ENCODE measurements around the gene SULT1C4. TPM values are rescaled to one million over a fixed set of nuclear protein-coding genes. Genes with fewer than 3 reads are reported as not detected.

The SULT1C4 gene
- total RNA-seq, 1 donor from 2014 or later, result 0.32 TPM

DNA sequence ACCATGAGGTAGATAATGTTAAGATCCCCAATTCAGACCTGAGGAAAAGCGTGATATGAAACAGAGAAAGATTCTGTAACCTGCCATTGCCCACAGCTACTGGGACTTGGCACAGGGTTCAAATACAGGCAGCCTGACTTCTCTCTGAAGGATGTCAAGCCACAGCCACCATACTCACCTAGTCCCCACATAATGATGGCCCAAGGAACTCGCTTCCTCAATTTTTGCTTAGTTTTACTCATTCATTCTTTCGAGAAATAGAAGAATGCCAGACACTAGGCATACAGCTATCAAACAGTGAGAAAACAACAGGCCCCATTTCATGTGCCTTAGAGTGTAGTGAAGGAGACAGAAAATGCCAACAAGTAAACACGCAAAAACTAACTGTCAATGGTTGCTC, 980 bp upstream of the SULT1C4 start:
- no peak for ATAC-seq

DNA sequence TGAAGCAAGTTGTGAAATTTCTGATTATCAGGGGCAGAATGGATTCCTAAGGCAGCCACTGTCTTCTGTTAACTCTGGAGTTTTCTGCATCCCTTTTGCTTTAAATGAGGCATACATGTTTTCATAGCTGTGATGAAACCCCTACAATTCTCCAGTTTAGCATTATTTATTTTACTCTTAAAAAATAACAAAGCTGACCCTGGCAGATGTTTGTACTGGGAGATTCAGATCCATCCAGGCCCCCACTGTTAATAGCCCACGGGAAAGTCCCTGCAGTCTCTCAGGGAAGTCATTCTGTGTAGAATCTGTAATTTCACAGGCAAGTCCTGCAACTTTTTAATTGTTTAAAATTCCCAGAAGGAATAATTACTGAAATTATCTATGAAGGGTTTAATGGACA, 353 bp upstream of the SULT1C4 start:
- no peak for ATAC-seq

DNA sequence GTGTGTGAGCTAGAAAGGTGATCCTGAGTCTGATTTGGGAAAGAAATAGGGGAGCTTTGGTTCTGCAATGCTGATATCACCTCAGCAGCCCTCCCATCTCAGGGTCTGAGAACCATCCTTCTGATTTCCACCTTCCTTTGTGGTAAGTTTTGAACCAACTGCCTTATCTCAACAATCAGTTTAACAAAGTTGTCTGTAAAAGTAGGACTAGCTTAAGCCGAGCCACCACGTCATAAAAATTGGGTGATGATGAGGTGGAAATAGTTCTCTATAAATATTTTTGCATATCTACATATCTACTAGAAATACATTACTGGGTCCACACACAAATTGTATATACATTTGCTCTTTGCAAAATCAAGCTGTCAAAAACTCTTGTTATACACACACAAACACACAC, 1.1 kb downstream of the SULT1C4 start:
- no peak for ATAC-seq

DNA sequence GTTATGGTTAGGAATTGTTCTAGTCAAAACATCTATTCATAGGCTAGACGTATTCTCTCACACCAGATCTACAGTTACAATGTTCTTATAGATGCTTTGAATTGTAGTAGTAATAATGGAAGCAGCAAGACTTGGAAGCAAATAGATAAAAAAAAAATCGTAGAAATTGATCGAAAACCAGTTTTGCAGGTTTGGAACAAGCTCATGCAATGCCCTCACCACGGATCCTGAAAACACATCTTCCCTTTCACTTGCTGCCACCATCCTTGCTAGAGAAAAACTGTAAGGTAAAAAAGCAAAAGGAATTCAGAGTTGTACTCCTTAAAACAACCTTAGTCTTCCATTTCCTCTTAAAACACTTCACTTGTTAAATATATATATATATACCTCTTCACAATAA, 4.4 kb downstream of the SULT1C4 start:
- ATAC-seq, result no peak

DNA sequence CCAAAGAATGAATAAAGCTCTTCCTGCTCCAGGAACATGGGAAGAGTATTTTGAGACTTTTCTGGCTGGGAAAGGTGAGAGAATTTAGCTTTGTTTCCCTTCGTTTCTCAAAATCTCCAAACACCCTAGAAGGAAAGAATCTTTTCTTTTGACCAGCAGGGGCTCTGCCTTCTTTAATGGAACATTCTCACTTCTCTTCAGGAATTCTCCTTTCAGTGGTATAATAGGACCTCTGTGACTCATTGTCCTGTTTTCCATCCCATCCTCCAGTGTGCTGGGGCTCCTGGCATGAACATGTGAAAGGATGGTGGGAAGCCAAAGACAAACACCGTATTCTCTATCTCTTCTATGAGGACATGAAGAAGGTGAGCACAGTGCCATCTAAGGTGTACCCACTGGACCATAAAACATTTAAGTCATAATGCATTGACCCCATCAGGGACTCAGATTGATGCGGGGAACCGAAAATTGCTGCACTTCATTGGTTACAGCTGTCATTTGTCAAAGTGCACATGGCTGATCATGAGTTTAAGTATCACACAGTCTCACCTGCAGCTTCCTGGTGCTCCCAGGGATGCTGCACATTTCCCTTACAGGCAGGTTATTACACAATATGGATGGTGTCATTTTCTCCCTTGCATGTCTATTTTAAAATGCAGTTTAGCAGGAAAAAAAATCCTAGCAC, 5.5 kb downstream of the SULT1C4 start:
- no peak for ATAC-seq

DNA sequence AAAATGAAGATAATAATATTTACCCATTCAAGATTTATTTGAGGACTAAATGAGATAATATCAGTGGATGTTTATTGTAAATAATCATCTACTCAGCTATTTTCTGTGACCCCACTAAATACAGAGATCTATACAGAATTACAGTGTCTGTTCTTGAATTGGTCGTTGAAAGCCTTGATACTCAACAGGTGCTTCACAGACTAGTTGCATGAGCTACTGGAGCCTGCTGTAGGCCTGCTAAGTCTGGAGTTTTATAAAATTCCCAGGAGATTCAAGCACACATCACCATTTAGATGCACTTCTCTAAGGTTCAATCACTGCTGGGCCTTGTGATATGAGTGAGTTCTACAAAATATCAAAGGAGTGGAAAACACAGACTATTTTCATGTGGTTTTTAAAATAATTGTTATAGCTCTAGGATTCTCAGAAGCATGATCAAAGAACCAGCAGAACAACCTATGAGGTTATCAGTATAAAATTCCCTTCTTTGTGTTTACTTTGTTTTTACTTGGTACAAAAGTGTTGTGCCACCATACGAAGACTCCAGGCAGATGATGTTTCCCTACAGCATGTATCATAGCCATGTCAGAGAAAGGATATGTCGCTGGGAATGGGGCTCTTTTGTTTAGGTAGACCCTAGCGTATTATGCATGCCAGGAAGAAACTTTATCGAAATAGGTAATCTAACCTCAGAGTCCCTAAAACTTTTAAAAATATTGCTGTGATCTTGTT, 7.1 kb downstream of the SULT1C4 start:
- no peak for ATAC-seq

DNA sequence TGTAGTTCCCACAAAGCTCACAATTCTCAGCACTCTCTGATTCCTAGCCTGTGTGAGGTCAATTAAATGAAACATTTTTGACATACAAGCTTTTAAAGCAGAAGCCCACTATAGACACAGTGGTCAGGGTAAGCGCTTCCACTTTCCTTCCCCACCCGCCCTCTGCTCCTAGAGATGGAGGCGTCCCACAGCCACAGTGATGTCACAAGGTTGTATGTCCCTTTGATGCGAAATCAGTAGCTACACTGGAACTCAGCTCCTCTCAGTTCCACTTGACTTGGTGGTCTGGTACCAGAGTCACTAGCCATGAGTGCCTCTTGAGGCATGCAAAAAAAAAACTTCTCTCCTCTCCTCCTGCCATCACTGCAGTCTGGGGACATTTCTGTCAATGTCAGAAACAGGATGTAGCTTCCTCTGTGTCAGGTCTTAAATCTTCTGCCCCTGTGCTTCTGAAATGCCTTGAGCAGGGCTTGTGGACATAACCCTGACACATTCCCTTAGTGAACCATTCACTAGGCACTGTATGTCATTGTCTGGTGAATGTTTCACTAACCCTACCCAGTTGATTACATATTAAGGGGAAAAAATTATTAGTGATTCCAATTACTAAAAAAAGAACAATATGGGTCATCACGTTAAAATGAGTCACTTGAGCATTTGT, 7.8 kb downstream of the SULT1C4 start:
- no peak for ATAC-seq

DNA sequence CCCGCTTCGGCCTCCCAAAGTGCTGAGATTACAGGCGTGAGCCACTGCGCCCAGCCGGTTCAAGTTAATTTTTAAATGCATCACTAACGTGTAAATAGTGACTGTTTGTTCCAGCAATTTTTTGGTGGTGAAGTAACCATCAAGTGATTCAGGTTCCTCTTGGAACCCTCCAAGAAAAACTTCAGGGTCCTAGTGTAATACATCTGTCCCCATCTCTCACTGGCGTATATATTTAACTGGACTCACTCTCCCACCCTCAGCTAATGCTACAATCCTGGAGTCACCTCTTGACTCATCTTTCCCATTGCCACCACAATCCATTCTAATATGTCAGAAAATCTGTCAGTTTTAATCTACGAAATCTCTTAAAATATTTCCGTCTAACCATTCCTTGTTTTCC, 10.3 kb downstream of the SULT1C4 start:
- ATAC-seq, result no peak

DNA sequence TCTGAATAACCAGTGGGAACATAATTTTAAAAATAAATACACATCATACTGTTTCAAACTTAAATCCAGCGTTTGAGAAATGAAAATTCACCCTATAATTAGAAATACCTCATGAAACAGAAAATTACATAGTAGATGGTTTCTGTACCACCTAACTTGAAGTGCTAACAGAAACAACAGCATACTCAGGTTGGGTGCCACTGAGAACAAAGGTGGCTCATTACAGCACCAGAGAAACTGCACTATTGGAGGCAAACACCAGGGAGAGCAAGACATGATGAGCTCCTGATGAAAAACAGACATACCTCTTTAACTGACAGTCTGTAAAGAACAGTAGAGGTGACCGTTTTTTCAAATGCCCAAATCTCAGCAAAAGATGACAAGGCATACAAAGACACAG, 12.6 kb downstream of the SULT1C4 start:
- no peak for ATAC-seq

DNA sequence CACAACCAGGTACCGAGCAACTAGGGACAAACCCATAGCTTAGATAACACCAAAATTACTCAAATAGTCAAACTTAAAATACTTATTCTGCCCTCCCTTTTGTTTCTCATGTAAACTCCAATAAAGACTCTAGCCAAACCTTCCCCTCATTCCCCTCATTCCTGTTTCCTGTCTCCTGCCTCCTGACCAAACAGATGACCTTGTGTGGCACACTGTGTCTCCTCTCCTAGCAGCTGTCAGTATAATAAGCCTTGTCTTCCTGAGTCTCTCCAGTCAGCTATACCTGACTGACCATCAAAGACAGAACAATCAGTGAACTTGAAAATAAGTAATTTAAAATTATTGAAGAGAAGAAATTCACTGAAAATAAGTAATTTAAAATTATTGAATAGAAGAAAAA, 14.3 kb downstream of the SULT1C4 start:
- ATAC-seq, result no peak

DNA sequence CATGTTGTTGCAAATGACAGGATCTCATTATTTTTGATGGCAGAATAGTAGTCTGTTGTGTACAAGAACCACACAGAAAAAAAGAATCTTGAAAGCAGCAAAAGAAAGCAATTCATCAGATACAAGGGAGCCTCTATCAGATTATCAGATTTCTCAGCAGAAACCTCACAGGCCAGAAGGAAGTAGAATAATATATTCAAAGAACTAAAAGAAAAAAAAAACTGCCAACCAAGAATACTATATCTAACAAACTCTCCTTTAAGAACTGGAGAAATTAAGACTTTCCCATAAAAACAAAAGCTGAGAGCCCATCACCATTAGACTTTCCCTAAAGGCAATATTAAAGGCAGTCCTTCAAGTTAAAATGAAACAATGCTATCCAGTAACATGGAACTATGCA, 15.4 kb downstream of the SULT1C4 start:
- ATAC-seq, result no peak

DNA sequence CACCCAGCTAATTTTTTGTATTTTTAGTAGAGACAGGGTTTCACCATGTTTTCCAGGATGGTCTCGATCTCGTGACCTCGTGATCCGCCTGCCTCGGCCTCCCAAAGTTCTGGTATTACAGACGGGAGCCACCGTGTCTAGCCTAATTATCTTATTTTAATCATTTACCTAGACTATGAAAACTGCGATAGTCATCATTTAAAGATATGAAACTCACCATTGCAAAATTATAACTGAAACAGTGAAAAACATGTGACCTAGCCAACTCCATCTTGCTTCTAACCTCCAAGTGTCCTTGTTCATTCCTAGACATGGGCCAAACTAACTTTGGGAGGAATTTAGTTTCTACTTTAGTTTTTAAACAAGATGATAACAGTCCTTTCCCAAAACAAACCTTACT, 17.4 kb downstream of the SULT1C4 start:
- no peak for ATAC-seq

DNA sequence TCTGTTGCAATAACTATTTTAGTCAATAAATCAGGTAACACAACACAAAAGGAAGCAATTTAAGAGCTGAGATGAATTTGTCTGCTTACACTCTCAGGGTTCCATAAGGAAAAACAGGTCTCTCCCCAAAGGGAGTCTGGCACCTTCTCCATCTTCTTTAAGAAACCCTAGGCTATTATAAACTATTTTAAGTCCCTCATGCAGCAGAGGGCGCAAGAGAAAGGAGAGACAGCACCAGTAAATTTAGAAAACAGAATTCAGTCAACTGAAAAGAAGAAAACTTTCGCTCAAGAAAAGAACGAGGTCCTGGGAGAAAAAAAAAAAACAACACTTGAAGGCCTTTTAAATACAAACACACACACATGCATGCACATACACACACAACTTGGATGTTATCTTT, 19.1 kb downstream of the SULT1C4 start:
- ATAC-seq, result no peak

DNA sequence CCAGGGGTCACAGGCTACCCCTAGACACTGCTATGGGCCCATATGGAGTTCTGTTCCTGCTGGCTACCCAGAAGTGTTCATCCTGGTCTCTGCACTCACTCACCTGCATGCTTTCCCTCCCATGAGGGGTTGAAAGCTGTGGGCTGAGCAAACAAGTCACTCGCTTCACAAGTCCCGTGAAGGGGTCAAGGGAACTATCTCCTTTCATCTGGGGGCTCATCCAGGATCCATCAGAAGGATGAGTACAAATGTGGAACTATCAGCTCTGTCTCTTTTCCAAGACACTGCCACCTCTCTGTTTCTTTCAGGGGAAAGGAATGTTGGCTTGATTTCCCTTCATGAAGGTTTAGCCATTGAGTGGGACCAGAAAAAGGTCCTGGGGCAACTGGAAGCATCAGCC, 21.7 kb downstream of the SULT1C4 start:
- no peak for ATAC-seq

DNA sequence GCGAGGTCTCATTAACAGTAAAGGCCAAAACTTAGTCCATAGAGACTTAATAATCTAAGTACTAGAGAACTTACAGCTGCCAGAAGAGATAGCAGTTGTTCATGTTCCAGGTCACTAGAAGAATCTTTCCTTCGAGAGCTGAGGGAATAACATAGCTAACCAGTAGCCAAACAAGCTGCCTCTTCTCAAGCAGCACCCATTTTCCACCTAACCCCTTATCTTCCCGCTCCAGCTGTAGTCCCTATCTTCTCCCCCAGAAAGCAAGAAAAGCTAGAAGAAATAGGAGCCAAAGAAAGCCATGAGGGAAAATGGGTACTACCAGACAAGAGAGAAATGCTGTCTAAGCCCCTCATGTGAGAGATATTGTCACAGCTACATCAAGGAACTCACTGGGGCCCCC, 24.0 kb downstream of the SULT1C4 start:
- ATAC-seq, result no peak

DNA sequence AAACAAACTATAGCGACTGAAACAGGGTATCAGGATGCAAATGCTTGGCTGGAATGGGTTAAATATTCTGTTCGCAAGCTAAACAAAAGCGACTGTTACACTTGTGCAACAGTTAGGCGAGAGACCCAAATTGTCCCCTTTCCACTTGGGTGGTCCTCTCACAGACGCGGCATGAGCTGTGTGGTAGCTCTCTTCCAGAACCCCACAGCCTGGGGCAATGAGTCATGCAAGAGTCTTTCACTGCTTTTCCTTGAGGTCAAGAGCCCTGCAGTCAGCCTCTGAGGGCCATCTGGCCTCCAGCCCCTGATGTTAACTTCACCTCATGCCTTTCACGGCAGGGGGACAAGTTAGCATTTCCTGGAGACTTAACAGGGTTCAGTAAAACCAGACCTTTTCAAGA, 25.7 kb downstream of the SULT1C4 start:
- no peak for ATAC-seq

DNA sequence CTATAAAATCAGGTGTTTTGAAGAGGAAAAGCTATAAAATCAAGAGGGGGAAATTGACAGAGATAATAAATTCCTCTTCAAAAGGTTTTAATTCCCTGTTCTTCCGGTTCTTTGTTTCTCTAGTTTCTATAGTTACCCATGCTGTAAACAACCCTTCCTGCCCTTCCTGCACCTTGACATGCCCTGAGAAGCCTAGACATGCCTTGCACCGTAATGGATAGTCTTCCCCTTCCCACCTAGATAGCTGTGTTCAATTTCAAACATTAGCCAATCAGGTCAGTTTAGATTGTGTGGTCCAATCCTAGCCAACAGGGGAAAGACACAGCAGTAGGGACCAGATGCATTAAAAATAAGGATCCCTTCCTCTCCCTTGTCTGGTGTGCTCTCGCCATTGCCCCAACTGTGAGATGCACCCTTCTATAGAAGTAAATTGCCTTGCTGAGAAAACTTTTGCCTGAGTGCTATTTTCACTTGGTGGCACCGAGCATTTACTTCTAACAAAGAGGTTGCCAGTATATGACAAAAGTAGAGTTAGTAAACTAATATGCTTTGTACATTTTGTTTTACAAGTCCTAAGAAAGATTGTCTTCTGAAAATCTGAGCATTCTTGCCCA, 27.1 kb downstream of the SULT1C4 start:
- ATAC-seq, result no peak

DNA sequence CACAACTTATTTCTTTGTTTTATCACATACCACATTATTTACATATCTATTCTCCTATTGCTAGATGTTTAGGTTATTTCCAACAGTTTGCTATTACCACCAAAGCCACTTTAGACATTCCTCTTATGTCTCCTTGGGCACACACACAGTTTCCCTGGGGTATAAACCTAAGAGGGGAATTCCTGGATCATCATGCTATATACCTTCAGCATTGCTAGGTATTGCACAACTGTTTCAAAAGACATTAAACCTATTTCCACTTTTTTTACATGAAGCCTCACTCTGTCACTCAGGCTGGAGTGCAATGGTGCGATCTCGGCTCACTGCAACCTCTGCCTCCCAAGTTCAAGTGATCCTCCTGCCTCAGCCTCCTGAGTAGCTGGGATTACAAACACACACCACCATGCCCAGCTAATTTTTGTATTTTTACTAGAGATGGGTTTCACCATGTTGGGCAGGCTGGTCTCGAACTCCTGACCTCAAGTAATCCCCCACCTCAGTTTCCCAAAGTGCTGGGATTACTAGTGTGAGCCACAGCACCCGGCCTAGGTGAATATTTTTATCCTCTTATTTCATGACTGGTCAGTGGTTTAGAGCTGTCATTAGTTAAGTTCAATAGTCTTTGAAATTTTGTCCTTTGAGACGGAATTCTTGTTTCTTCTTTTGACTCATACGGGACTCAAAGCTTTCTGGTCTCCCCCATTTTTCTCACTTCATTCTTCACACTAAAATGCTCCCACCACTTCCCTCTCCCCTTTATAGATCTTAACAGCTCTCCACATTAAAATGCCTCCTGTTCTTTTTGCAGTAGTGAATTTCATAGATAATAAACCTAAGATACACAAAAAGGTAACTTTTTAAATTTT, 30.3 kb downstream of the SULT1C4 start:
- no peak for ATAC-seq

DNA sequence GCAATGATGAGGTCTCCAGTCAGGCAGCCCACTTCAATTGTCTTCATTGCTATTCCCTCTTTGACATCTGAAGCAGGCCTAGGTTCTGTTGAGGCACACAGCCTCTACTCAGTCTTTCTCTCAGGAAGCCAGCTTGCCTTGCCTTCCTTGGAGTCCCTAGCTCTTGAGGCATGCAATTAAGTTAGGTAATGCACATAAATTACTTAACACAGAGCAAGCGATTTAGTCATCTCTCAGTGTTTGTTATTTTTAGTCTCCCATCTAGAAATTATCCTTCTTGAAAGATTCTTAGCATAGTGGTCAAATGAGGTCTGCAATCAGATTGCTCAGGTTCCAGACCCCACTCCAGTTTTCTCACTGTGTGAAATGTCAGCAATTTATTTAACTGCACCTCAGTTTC, 32.0 kb downstream of the SULT1C4 start:
- no peak for ATAC-seq

DNA sequence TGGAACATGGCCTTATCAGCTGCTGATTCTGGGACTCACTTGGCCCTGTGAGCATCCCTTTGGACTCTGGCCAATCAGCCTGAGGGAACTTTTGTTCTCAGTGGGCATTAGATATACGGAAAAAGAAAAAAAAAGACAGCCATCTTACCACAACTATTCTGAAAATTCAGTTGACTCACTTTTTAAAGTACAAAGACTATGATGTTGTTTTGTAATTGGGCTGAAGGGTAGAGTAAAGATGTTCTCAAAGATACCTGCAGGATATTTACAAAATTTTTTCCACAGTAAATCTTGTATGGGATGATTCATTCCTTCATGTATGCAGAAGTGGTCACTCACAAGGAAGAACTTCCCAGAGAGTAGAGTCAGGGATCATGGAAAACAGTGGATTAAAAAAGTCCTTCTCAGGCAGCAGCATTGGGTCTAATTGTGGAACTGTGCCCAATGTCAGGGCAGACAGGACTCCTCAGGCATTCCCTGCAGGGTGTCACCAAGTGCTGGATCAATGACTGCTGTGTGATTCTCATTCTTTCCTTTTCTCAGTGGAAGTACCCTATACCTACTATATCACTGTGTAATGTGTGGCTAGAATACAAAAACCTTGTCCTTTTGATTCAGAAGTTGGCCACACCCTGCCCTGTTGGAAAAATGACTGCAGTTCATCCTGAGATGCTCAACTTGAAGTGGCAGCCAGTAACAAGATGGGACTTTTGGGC, 35.4 kb downstream of the SULT1C4 start:
- ATAC-seq, result no peak

DNA sequence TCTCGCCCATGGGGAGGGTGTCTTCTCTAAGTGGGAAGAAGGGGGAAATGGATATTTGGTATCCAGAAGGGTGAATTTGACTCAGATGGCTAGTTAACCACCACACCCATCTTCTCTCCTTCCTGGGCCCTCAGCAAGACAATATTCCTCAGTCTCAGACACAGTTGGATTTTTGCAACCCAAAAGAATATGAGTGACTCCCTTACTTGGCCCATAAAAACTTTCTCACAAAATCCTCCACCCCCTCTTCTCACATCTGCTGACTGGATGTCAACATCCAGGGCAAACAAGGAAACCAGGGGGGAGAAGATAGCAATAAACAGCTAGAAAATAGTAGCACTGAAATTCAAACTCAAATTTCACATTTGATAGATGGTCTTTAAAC, 35.9 kb downstream of the SULT1C4 start:
- ATAC-seq, result no peak
